ENCODE measurements around the gene LCE3C.

LCE3C gene

DNA sequence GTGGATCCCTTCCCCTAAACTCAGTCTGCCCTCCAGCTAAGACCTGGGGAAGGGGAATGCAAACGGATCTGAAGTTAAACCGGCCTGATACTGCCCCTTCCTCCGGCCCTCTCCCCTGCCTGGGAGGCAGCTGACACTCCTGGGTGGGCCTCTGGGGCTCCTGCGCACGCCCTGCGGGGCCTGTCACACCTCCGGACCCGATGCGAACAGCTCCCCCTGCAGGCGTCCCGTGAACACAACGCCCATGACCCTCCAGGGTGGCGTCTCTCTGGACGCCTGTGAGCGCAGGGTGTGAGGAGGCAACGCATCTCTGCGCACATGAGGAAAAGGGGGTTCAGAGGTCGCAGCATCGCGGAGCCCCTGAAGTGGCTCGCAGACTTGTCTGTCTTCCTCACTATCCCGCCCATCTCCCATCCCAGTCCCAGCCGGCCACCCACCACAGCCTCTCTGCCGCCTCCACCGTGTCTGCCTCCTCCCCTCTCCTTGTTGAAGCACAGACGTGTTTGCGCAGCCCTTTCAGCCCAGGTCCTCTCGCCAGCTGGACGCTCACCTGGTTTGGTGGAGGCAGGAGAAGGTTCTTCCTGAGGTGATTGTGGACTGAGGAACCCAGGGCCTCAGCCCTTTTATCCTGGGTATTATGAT is 23.3 kb downstream of the LCE3C start:
- ChIA-PET CTCF (interaction anchor here (0.7 to 3.0 kb wide), 4 partner anchors 9 to 565 kb away, joined by 3 to 13 read pairs (median 6); no protein-coding TSS in a partner anchor), POLR2A (no interaction called here)
- DNase-seq (ENCODE audit: extremely low spot score): peak; percentile 39
- TF ChIP-seq, protein P1, sequence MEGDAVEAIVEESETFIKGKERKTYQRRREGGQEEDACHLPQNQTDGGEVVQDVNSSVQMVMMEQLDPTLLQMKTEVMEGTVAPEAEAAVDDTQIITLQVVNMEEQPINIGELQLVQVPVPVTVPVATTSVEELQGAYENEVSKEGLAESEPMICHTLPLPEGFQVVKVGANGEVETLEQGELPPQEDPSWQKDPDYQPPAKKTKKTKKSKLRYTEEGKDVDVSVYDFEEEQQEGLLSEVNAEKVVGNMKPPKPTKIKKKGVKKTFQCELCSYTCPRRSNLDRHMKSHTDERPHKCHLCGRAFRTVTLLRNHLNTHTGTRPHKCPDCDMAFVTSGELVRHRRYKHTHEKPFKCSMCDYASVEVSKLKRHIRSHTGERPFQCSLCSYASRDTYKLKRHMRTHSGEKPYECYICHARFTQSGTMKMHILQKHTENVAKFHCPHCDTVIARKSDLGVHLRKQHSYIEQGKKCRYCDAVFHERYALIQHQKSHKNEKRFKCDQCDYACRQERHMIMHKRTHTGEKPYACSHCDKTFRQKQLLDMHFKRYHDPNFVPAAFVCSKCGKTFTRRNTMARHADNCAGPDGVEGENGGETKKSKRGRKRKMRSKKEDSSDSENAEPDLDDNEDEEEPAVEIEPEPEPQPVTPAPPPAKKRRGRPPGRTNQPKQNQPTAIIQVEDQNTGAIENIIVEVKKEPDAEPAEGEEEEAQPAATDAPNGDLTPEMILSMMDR (IDR thresholded peaks at IDR 0.05; ENCODE audit: control extremely low read depth, extremely low read depth, low read depth, missing control alignments): peak; percentile 29

DNA sequence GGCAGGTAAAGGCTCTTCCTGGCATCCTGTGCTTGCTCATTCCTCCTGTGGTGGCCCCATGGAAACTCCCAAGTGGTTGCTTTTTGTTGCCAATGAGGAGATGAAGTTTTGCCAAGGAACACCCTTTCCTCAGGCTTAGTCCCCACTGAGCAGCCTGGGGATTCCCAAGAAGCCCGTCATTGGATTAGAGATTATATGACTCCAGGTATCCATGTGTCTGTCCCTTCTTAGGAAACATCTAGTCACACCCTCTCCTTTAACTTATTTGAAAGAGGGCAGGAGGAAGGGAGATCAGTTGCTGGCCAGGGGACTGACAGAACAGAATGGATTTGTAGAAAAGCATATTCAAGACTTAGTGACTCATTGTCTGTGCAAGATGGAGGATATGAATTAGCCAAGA is 26.7 kb downstream of the LCE3C start:
- TF ChIP-seq, protein P1 (IDR thresholded peaks at IDR 0.05; ENCODE audit: control extremely low read depth, extremely low read depth, low read depth, missing control alignments): no peak
- ChIA-PET POLR2A (no interaction called here), CTCF (interaction anchor here (1.9 kb wide), 1 partner anchor 27 kb away, joined by 5 read pairs; no protein-coding TSS in a partner anchor)
- DNase-seq (ENCODE audit: extremely low spot score): no peak

DNA sequence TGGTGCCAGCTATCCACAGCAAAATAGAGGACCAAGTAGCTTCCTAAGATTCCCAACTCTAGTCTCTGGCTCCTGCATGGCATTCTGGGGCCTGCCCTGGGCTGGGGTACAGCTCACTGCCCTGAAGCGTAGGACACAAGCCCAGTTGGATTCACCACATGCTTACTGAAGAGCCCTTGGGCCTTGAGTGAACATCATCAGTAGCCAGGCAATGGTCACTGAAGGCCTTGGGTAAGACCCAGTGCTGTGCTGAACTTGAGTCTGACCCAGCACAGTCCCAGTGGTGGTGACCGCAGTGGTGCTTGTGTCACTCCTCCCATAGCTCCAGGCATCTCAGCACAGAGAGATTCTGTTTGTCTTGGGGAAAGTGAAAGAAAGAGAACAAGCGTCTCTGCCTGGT is 30.6 kb downstream of the LCE3C start:
- CTCF ChIA-PET: interaction anchor here (1.6 to 3.3 kb wide), 2 partner anchors 9 to 15 kb away, joined by 3 to 13 read pairs; partner anchors contain the start of gene LCE3A

DNA sequence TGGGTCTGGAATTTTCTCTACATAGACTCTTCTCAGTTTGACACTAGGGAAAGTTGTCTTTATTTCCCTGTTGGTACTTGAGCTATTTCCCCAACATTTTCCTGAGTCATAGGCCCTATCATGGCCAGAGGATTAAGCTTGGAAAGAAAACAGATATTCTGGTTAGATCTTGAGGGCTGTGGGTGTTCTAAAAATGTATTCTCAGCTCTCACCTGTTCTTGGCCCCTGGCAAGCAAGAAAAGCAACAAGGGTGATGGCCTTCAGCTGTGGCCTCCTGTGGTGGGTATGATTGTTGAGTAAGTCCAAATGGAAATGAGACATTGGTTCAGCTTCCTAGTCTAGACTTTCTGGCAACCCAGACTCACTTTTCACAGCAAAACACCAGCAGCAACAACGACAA is 40.3 kb downstream of the LCE3C start:
- TF ChIP-seq, protein P1 (IDR thresholded peaks at IDR 0.05; ENCODE audit: control extremely low read depth, extremely low read depth, low read depth, missing control alignments): no peak
- no peak for DNase-seq (ENCODE audit: extremely low spot score)
- CTCF ChIA-PET: interaction anchor here (1.2 to 2.8 kb wide), 2 partner anchors 10 to 13 kb away, joined by 3 to 17 read pairs; no protein-coding TSS in a partner anchor
- POLR2A ChIA-PET: no interaction called here

More for the DNA sequence above, 30.6 kb downstream of the LCE3C start:
- POLR2A ChIA-PET: no interaction called here
- TF ChIP-seq, protein P1 (IDR thresholded peaks at IDR 0.05; ENCODE audit: control extremely low read depth, extremely low read depth, low read depth, missing control alignments): no peak
- DNase-seq (ENCODE audit: extremely low spot score): no peak

DNA sequence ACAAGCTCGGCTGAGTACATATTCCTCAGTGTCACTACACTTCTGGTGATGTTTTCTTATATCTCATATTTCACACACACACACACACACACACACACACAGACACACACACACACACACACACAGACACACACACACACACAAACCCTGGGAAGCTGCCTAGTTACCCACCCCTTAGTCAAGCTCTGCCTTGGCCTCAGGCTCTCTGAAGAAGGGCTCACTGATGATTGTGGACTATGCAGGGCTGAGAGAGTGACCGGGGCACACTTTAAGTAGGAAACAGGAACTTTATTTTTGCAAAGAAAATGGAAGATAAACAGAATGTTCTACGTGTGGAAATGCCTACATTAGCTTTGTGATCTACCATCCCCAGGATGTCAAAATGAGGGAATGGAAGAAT is 43.9 kb downstream of the LCE3C start:
- no peak for DNase-seq (ENCODE audit: extremely low spot score)
- POLR2A ChIA-PET: no interaction called here
- CTCF ChIA-PET: interaction anchor here (1.1 to 3.2 kb wide), 2 partner anchors 10 to 282 kb away, joined by 3 to 30 read pairs; no protein-coding TSS in a partner anchor
- TF ChIP-seq, protein P1 (IDR thresholded peaks at IDR 0.05; ENCODE audit: control extremely low read depth, extremely low read depth, low read depth, missing control alignments): no peak

DNA sequence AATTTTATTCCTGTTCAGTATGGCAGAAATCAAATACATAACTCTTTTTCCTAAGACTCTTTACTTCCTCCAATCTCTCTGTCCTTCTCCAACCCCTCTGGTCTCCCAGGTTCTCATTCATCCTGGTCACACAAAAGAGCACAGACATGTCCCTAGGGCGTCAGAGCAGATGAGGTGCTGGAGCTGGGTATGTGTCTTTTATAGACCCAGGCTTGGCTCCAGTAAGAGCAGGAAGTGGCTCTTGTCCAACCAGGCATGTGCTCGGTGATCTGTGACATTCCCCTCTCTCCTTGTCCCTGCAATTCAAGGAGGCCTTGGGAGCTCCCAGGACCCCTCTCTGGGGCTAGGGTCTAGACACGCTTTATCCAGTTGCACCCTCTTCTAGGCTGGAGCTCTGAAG is 45.1 kb downstream of the LCE3C start:
- ChIA-PET CTCF (interaction anchor here (1.1 kb wide), 2 partner anchors 8 to 14 kb away, joined by 3 to 4 read pairs; no protein-coding TSS in a partner anchor), POLR2A (no interaction called here)
- TF ChIP-seq, protein P1 (IDR thresholded peaks at IDR 0.05; ENCODE audit: control extremely low read depth, extremely low read depth, low read depth, missing control alignments): no peak
- no peak for DNase-seq (ENCODE audit: extremely low spot score)

Measured in GM10248 (cell line).